Mucosa of stomach (tissue), 1 donor: Measurements from ENCODE around the gene YWHAG.

Experiments used
- H3K27me3 ChIP-seq: one replicate; pipeline ENCODE4 v1.7.0; 2013; ENCODE audit warnings: mild to moderate bottlenecking, low read length; ENCODE audit not compliant: control insufficient read depth, insufficient read depth
- H3K36me3 ChIP-seq: one replicate; pipeline ENCODE4 v1.7.0; 2013; ENCODE audit warnings: low read length; ENCODE audit not compliant: control insufficient read depth, insufficient read depth
- H3K4me1 ChIP-seq: one replicate; pipeline ENCODE4 v1.7.0; 2013; ENCODE audit warnings: mild to moderate bottlenecking, low read length; ENCODE audit not compliant: control insufficient read depth, insufficient read depth
- H3K4me3 ChIP-seq: one replicate; pipeline ENCODE4 v1.7.0; 2013; ENCODE audit warnings: low read length
- H3K9ac ChIP-seq: one replicate; pipeline ENCODE4 v1.7.0; 2013; ENCODE audit warnings: mild to moderate bottlenecking, low read length, moderate library complexity
- H3K9me3 ChIP-seq: one replicate; pipeline ENCODE4 v1.7.0; 2013; ENCODE audit warnings: mild to moderate bottlenecking, low read length, moderate library complexity; ENCODE audit not compliant: control insufficient read depth
- donor health status: Pancreatic carcinoma.

YWHAG gene

GRCh38 chr7:76281706-76282343, 77.0 kb downstream of the YWHAG start:
- no peaks in the 10 kb centered on the region for H3K9me3 ChIP-seq
- H3K36me3 ChIP-seq = no peaks in the 10 kb centered on the region
- peaks cover 46% of the 10 kb centered on the region for H3K27me3 ChIP-seq
- H3K4me3 ChIP-seq = no peak overlapping the region
- no peak overlapping the region for H3K9ac ChIP-seq
- peaks cover 16% of the 10 kb centered on the region for H3K4me1 ChIP-seq

DNA sequence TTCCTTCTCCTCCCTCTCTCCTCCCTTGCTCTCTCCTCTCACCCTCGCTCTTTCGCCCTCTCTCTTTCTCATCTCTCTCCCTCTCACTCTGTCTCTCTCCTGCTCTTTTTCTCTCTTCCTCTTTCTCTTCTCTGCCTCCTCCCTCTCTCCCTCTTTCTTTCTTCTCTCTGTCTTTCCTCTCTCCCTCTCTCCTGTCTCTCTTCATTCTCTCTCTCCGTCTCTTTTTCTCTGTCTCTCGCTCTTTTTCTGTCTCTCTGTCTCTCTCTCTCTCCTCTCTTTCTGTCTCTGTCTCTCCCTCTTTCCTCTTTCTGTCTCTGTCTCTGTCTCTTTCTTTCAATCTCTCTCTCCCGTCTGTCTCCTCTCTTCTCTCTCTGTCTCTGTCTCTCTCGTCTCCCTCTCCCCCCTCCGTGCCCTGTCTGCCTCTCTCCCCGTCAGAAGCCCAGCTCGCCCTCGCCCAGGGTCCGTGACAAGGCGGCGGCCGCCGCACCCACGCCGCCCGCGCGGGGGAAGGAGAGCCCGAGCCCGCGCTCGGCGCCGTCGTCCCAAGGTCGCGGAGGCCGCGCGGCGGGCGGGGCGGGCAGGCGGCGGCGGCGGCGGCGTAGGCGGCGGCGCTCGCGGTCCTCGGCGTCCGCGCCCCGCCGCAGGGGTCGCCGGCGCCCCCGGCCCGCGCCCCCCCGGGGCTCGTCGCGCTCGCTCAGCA, 77.6 kb downstream of the YWHAG start:
- H3K9ac ChIP-seq = peak overlapping the region; percentile 47
- no peak overlapping the region for H3K4me3 ChIP-seq
- no peaks in the 10 kb centered on the region for H3K9me3 ChIP-seq
- no peaks in the 10 kb centered on the region for H3K36me3 ChIP-seq
- peaks cover 45% of the 10 kb centered on the region for H3K27me3 ChIP-seq
- peaks cover 16% of the 10 kb centered on the region for H3K4me1 ChIP-seq

- H3K4me1 ChIP-seq = peaks cover 16% of the 10 kb centered on the region
- no peaks in the 10 kb centered on the region for H3K9me3 ChIP-seq
- H3K36me3 ChIP-seq = no peaks in the 10 kb centered on the region
- no peak overlapping the region for H3K4me3 ChIP-seq
- peaks cover 39% of the 10 kb centered on the region for H3K27me3 ChIP-seq
- H3K9ac ChIP-seq = no peak overlapping the region
Measured at GRCh38 chr7:76280408-76280807, 78.4 kb downstream of the YWHAG start.

DNA sequence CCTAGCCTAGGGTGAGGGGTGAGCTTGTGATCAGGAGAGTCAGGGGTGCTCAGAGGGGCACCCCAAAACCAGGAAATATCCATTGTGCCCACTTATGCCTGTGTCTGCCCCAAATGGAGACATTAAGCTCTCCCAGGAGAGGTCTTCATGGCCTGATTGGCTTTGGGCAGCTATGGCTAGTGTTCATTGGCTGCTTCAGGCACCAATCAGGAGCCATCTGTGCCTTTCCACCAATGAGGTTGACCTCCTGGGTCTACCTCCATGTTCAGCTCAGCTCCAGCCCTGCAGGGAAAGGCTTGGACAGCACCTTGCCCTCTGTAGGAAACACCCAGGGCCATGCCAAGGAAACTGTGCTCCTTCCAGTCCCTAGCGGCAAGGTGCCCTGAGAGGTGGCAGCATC, 80.3 kb downstream of the YWHAG start:
- Histone ChIP-seq H3K4me3 (no peak overlapping the region), H3K9ac (no peak overlapping the region), H3K4me1 (peaks cover 16% of the 10 kb centered on the region), H3K27me3 (peaks cover 46% of the 10 kb centered on the region), H3K36me3 (no peaks in the 10 kb centered on the region), H3K9me3 (no peaks in the 10 kb centered on the region)
